Measurements from ENCODE around the gene TIAM1.
A peak's percentile ranks its signal among the peaks of the same experiment; 100 is the strongest.

Gene TIAM1

GRCh38 chr21:31132574-31133242, 211.4 kb downstream of the TIAM1 start:
- no peak for DNase-seq

DNA sequence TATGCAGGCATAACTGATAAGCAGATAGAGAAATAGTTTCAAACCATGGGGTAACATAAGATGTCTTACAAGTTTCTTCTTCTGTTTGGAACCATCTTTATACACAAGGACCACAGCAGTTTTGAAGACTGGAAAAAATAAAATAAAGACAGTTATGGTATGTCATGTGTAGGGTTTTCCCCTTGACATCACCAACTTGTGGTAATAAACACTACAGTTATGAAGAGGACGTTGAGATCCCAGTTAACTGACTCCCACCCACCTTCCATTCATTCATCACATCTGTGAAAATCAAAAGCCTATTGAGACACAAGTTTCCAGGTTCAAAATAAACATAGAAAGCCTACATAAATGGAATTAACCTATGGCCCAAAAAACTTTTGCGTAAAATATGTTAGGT, 213.2 kb downstream of the TIAM1 start:
- DNase-seq, result no peak

DNA sequence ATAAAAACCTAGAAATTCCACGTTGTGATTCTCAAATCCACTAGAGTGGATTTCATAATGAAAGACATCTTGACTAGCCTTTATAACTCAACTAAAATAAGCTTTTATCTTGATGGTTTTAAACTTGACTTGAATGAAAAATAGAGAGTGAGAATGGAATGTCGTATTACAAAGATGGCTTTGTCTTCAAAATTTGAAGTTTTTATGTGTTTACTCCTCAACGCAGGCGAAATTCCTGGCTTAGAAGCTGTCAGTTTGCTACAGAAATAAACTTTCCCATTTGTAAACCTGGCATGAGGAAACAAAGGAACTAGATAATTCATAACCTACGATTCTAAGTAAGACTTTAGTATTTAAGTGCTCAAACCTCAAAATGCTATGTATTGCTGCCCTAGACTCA, 215.8 kb downstream of the TIAM1 start:
- DNase-seq, result no peak

DNA sequence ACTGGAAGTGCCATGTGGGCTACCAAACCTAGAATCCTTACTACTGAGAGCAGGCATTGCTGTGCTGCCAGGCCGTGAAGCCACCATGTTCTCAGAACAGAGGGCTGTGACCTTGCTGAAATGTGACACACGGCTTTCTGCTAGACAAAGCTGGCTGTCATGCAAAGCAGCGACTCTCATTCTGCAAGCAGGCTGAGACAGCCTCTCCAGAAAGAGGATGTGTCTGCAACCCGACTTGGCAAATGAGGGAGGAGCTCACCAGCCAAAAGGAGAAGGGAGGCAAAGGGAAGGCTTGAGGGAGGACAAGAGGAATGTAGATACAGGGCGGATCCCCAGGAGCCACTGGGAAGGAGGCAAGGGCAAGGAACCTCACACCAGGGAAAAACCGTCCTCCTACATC, 220.1 kb downstream of the TIAM1 start:
- DNase-seq, result peak in 1 of 2 donors; percentile 21

DNA sequence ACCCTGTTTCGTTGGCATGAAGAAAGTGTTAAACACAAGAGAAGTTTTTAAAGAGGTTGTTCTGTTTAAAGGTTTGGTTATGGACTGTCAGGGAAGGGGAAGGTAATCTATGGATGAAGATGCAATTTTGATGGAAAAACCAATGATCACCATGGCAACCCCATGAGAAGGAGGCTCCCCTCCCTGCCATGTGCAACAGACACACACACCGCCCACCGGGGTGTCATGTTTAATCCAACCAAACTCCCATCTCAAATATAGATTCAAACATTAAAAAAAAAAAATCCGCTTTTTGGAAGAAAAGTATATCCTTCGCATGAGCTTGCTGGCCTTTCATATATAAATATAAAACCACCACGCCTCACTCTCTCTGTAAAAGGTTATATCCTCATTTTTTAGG, 224.9 kb downstream of the TIAM1 start:
- no peak for DNase-seq

DNA sequence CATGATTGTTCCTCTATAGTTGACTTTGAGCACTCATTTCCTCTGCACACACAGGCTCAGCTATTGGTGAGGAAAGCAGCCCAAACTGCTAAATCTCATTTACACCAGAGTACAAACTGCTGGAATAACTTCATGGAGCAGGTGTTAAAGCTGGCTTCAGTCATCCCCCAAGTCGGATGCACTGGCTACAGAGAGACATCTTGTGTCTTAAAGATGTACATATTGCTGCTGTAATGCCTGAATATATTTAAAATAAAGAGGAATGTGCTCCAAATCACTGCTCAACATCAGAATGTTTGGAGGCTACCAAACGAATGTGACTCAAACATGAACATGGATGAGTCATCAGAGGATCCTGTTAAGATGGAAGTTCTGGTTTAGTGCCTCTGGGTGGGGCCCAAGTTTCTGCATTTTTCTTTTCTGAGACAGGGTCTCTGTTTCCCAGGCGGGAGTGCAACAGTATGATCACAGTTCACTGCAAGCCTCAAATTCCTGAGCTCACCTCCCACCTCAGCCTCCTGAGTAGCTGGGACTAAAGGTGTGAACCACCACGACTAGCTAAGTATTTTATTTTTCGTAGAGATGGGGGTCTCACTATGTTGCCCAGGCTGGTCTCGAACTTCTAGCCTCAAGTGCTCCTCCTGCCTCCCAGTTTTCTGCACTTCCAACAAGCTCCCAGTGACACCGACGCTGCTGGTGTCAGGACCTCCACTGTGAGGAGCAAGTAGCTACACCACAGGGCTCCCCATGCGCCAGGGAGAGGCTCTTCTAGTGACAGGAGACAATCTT, 226.7 kb downstream of the TIAM1 start:
- peak in 1 of 2 donors; percentile 67 for DNase-seq

DNA sequence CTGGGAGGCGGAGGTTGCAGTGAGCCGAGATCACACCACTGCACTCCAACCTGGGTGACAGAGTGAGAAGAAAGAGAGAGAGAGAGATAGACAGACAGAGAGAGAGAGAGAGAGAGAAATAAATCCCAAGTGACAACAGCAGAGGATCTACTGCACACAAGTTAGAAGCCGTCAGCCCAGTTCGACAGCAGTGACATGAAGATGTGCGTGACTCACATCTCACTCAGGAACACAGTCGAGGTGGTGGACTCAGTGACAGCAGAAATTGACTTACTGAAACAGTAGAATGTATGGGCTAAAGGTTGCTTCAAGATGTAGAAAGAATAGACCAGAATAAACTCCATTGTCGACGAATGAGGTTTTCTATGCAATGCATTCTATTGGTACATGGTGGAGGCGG, 228.8 kb downstream of the TIAM1 start:
- DNase-seq, result no peak

DNA sequence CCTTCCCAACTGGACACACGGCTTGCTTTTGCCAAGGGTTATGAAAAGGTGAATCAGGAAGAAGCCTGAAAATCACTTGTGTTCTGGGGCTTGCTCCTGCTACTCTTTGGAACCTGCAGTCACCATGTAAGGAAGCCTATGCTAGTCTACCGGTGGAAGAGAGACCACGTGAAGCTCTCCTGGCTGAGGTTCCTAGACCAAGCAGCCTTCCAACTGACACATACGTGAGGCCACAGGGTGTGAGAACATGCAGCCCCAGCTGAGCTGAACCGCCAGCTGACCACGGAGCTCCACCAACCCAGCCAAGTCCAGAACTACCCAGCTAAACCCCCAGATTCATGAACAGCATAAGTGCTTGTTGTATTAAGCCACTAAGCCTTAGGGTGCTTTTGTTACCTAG, 233.0 kb downstream of the TIAM1 start:
- DNase-seq, result no peak

DNA sequence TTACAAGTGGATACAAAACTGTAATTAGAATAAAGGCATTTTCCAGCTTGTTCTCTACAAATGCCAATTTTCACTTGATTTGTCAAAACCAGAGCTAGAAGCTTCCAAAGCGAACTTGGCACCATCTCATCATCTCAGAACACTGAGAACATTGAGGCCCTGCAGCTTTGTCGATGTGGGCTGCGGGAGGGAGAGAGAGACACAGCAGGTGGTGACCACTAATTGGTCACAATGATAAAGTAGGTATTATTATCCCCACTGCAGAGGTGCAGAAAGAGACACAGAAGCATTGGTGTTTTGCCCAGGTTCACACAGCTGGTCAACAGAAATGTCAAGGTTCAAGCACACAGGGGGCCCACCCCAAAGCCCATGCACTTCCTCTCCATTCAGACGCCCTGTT, 233.6 kb downstream of the TIAM1 start:
- DNase-seq, result peak; percentile 47 to 59

- DNase-seq, result no peak
Observed at GRCh38 chr21:31107871-31108270, 236.2 kb downstream of the TIAM1 start.

DNA sequence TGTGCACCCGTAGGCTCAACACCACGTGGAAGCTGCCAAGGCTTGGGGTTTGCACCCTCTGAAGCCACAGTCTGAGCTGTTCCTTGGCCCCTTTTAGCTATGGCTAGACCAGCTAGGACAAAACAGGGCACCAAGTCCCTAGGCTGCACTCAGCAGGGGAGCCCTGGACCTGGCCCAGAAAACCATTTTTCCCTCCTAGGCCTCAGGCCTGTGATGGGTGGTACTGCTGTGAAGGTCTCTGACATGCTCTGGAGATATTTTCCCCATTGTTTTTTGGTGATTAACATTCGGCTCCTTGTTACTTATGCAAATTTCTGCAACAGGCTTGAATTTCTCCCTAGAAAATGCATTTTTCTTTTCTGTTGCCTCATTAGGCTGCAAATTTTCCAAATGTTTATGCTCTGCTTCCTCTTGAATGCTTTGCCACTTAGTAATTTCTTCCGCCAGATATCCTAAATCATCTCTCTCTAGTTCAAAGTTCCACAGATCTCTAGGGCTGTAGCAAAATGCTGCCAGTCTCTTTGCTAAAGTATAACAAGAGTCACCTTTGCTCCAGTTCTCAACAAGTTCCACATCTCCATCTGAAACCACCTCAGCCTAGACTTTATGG, 236.8 kb downstream of the TIAM1 start:
- no peak for DNase-seq

DNA sequence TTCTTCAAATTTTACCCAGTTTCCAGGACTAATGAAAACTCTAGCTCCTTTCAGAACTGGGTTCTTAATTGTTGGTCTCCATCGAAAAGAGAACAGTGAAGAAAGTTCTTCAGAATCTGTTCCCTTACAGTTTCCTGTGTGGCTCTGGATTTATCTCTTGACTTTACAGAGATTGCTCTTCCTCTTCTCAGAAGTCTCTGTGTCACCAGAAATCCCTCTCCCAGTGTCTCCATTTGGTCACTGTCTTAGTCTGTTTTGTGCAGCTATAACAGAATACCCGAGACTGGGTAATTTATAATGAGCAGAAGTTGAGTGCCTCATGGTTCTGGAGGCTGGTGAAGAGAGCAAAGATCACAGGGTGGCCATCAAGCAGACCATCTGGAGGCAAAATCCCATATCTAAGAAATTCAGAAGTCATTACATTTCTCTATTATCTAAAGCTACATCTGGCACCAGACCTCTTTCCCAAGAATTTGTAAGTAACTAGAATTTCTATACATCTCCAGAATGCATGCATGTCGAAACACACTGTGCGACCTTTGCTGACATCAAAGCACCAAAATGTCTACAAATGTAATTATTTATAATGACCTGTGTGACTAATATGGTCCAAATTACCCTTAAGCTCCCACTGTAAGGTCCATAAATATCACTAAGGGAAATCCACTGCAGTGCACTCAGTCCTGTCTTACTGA, 240.3 kb downstream of the TIAM1 start:
- no peak for DNase-seq

DNA sequence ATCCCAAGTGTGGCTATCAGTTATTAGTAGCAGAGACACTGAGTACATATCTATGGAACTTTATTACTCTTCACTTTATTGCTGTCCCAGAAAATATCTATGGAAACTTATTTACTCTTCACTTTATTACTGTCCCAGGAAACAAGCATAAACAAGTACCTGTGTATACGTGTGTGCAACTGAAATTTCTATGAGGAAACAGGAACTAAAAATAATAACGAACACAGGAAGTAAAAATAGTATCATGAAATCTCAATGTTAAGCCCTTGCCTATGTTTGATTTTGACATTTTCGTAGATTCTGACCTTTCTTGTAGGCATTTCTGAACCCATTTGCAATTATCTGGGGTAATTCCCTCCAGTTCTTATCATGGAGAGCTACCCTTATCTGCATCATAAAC, 240.9 kb downstream of the TIAM1 start:
- DNase-seq, result no peak

DNA sequence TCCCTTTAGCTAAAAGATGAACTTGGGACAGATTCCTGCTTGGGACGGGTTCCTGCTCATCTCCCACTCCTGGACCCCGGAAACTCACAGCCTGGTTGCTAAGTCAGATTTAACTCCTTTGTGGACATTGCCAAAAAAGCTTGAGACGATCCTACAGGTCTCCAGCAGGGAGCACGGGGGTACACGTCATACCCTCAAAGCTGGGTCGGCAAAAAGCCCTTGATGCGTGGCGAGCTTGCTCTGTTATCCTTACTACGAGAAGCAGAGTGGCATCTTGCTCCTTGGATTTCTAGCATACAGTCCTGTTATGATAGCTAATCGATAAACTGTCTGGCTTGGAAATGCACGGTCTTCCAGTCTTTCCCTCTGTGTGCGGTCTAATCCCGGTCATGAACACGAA, 244.9 kb downstream of the TIAM1 start:
- no peak for DNase-seq

DNA sequence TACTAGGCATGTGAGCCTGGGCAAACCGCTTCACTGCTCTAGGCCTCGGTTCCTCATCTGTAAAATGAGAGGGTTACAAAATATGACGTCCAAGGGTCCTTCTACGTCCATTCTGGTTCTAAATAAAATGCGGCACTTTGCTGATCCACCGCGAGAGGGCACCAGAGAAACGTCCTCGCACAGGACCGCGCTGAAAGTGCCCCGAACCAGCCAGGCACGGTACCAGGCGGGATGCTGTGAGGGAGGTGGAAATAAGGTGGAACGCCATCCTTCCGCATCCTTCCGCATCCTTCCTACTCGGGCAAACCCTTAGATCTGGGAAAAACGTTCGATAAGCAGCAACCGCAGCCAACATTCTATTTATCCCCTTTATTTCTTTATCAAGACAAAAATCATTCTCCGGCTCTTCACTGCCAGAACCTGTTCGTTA, 245.5 kb downstream of the TIAM1 start:
- DNase-seq, result peak; percentile 26 to 41

- peak in 1 of 2 donors; percentile 32 for DNase-seq
Observed at GRCh38 chr21:31092832-31093625, 251.0 kb downstream of the TIAM1 start.

- DNase-seq, result no peak
Observed at GRCh38 chr21:31090376-31090775, 253.7 kb downstream of the TIAM1 start.

DNA sequence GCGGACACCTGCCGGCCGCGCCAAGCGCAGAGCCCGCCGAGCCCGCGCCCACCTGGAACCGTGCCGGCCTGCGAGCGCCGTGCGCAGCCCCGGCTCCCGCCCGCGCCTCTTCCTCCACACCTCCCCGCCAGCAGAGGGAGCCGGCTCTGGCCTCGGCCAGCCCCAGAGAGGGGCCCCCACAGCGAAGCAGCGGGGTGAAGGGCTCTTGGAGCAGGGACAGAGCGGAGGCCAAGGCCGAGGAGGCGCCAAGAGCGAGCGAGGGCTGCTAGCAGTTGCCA, 255.6 kb downstream of the TIAM1 start:
- DNase-seq, result no peak

DNA sequence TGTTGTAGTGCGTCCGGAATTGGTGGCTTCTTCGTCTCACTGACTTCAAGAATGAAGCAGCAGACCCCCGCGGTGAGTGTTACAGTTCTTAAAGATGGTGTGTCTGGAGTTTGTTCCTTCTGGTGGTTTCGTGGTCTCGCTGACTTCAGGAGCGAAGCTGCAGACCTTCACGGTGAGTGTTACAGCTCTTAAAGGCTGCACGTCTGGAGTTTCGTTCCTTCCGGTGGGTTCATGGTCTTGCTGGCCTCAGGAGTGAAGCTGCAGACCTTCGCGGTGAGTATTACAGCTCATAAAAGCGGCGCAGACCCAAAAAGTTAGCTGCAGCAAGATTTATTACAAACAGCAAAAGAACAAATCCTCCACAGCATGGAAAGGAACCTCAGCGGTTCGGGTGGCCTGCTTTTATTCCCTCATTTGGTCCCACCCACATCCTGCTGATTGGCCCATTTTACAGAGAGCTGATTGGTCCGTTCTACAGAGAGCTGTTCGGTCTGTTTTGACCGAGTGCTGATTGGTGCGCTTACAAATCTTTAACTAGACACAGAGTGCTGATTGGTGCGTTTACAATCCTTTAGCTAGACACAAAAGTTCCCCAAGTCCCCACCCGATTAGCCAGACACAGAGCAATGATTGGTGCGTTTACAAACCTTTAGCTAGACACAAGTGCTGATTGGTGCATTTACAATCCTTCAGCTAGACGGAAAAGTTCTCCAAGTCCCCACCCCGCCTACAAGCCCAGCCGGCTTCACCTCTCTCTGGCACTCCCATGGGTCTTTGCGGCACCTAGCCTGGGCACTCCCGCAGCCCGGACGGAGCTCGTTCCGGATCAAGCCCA, 256.2 kb downstream of the TIAM1 start:
- DNase-seq, result no peak

DNA sequence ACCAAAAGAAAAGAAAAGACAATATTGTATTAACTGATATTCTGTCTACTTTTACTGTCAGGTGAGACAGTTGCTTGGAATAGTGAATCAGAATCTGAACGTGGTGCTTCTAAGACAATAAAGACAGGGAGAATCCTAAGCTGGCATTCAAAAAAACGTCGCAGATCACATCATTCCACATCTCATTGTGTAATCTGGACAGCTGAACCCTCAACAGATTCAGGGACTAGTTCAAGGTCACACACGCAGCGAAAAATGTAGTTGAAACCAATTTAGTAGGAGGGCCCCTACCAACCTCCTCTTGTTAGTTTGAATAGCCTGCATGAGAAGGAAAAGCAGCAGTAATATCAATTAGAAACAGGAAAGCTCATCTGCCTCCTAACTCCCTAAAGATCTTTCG, 259.4 kb downstream of the TIAM1 start:
- DNase-seq, result no peak

DNA sequence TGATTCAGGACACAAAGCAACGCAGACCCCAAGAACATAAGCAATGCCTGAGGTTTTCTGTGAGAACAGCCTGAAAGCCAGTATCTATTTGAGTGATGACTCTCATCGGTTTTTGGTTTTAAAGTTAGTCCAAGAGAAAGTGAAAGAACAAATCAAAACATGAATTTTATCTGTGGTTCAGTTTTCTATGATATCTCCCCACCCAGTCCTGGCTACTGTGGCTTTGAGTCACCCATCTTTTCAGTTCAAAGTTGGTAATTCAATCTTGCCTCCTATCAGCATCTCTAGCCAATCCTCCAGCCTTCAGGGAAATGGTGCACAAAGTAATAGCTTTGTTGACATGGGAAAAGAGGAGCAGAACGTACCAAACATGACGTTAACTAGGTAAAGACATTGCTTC, 265.3 kb downstream of the TIAM1 start:
- no peak for DNase-seq

- DNase-seq, result no peak
Observed at GRCh38 chr21:31078216-31078615, 265.8 kb downstream of the TIAM1 start.
